Measurements from ENCODE around the gene PPP1R3A.

GRCh38 chr7:113892818-113893217 is 26.0 kb downstream of the PPP1R3A start:
- TF ChIP-seq CTCF (conservative IDR thresholded peaks at IDR 0.05 in 1 of 2, IDR thresholded peaks at IDR 0.05 in 1 of 2; ENCODE audit: extremely low read depth in 1 of 2, insufficient read depth in 1 of 2, low read depth in 1 of 2, low read length in 2 of 2) (no peak), EZH2 (IDR thresholded peaks at IDR 0.05; ENCODE audit: borderline replicate concordance, low read length) (no peak)

All from mammary epithelial cell (primary cell).